Right lobe of liver (tissue), 4 donors: ENCODE data around the gene ARHGEF10L.

Source experiments
- POLR2A ChIP-seq: fragments of 450-650 bp; IDR thresholded peaks from one replicate; pipeline ENCODE4 v1.6.1; 2017; ENCODE audit warnings: antibody characterized with exemption, mild to moderate bottlenecking
- TF ChIP-seq, protein P1 (sequence below), 4 donors: fragments of 200-600 bp in 3 of 4; fragments of 450-650 bp in 1 of 4; IDR thresholded peaks; one replicate each; pipeline versions ENCODE4 v1.5.1 to v1.8.0; 2016 to 2022; ENCODE audit warnings: antibody characterized with exemption in 4 of 4, mild to moderate bottlenecking in 2 of 4
- donor health status: DM: no; HTN: no; CAD: no.
- donor health status: DM: no; HTN: no; CAD: no.
- donor health status: DM: no; HTN: yes; CAD: no.

DNA sequence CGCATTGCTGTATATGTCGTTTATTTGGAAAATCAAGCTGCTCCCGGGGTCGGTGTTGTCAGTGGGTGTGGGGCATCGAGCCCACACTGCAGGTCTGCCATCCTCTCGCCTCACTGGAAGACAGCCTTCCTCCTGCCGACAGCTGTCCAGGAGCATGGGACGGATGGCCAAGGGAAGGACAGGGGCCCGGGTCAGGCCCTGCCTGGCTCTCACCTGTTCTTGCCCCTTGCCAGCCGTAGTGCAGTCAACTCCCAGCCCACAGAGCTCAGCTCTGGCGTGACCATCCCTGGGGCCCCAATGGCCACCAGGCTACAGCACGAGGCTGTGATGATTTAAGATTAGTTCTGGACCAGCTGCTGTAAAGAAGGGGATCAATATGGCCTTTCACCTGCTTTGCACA, 128.7 kb downstream of the ARHGEF10L start:
- TF ChIP-seq, protein P1, sequence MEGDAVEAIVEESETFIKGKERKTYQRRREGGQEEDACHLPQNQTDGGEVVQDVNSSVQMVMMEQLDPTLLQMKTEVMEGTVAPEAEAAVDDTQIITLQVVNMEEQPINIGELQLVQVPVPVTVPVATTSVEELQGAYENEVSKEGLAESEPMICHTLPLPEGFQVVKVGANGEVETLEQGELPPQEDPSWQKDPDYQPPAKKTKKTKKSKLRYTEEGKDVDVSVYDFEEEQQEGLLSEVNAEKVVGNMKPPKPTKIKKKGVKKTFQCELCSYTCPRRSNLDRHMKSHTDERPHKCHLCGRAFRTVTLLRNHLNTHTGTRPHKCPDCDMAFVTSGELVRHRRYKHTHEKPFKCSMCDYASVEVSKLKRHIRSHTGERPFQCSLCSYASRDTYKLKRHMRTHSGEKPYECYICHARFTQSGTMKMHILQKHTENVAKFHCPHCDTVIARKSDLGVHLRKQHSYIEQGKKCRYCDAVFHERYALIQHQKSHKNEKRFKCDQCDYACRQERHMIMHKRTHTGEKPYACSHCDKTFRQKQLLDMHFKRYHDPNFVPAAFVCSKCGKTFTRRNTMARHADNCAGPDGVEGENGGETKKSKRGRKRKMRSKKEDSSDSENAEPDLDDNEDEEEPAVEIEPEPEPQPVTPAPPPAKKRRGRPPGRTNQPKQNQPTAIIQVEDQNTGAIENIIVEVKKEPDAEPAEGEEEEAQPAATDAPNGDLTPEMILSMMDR (IDR thresholded peaks at IDR 0.05) = no peak
- TF ChIP-seq POLR2A = no peak
